Liver (tissue), 9 donors: ENCODE measurements around the gene NFXL1. TPM values are rescaled to one million over a fixed set of nuclear protein-coding genes. Genes with fewer than 3 reads are reported as not detected.
"Not testable (repeated sequence)": the region's sequence is repeated elsewhere in the genome, so short reads cannot be mapped to it uniquely, and the experiment has no call there.

Source experiments
- DNase-seq: peaks from one replicate; pipeline ENCODE4 v3.0.0-alpha.2; 2017; ENCODE audit warnings: low spot score
- H3K27ac ChIP-seq, 2 donors: one replicate each; pipeline ENCODE4 v1.7.0; 2013; ENCODE audit warnings: inconsistent platforms in 2 of 2, low read length in 2 of 2, control low read depth in 1 of 2, low read depth in 1 of 2, mild to moderate bottlenecking in 1 of 2
- H3K27me3 ChIP-seq, 4 donors: one replicate each; pipeline versions ENCODE4 v1.6.1 to v1.7.0; 2013; ENCODE audit warnings: low read length in 3 of 4, inconsistent platforms in 1 of 4, mild to moderate bottlenecking in 1 of 4, moderate library complexity in 1 of 4; ENCODE audit not compliant: control insufficient read depth in 4 of 4, insufficient read depth in 4 of 4
- H3K36me3 ChIP-seq, 4 donors: one replicate each; pipeline versions ENCODE4 v1.6.1 to v1.7.0; 2013; ENCODE audit warnings: low read length in 3 of 4, mild to moderate bottlenecking in 3 of 4, low read depth in 1 of 4, moderate library complexity in 1 of 4; ENCODE audit not compliant: control insufficient read depth in 4 of 4, insufficient read depth in 3 of 4
- H3K4me1 ChIP-seq, 4 donors: one replicate each; pipeline versions ENCODE4 v1.6.1 to v1.7.0; 2013; ENCODE audit warnings: low read length in 3 of 4, mild to moderate bottlenecking in 3 of 4, moderate library complexity in 1 of 4; ENCODE audit not compliant: control insufficient read depth in 4 of 4, insufficient read depth in 4 of 4
- H3K4me3 ChIP-seq, 3 donors: one replicate each; pipeline versions ENCODE4 v1.6.1 to v1.7.0; 2013; ENCODE audit warnings: low read length in 3 of 3, control low read depth in 1 of 3, low read depth in 1 of 3, mild to moderate bottlenecking in 1 of 3
- H3K9ac ChIP-seq, 2 donors: one replicate each; pipeline ENCODE4 v1.7.0; 2013; ENCODE audit warnings: low read length in 2 of 2, mild to moderate bottlenecking in 2 of 2, moderate library complexity in 2 of 2, control low read depth in 1 of 2, low read depth in 1 of 2
- H3K9me3 ChIP-seq, 4 donors: one replicate each; pipeline versions ENCODE4 v1.6.1 to v1.7.0; 2013; ENCODE audit warnings: low read length in 3 of 4; ENCODE audit not compliant: control insufficient read depth in 4 of 4
- ATF3 ChIP-seq: IDR thresholded peaks from 2 replicates; pipeline ENCODE4 v1.6.1; 2016; ENCODE audit warnings: antibody characterized with exemption
- CTCF ChIP-seq: fragments of 150-350 bp; IDR thresholded peaks from 2 replicates; pipeline ENCODE4 v1.5.1; 2017; ENCODE audit warnings: improper control_type of control experiment, low read depth, low read length; ENCODE audit not compliant: missing input control
- EGR1 ChIP-seq, 2 donors: IDR thresholded peaks; 2 replicates each; pipeline ENCODE4 v1.6.1; 2016 to 2018; ENCODE audit warnings: antibody characterized with exemption in 2 of 2, low read depth in 2 of 2
- FOXA1 ChIP-seq: IDR thresholded peaks from 2 replicates; pipeline ENCODE4 v1.6.1; 2016; ENCODE audit warnings: antibody characterized with exemption
- FOXA2 ChIP-seq: IDR thresholded peaks from 2 replicates; pipeline ENCODE4 v1.6.1; 2016; ENCODE audit warnings: antibody characterized with exemption
- GABPA ChIP-seq, 2 donors: IDR thresholded peaks in 1 of 2; conservative IDR thresholded peaks in 1 of 2; 2 replicates each; pipeline ENCODE4 v1.6.1; 2016; ENCODE audit warnings: antibody characterized with exemption in 2 of 2, mild to moderate bottlenecking in 1 of 2, moderate library complexity in 1 of 2
- HNF4A ChIP-seq, 2 donors: conservative IDR thresholded peaks; 2 replicates each; pipeline ENCODE4 v1.6.1; 2016; ENCODE audit warnings: antibody characterized with exemption in 2 of 2, mild to moderate bottlenecking in 2 of 2
- HNF4G ChIP-seq: IDR thresholded peaks from 2 replicates; pipeline ENCODE4 v1.6.1; 2016; ENCODE audit warnings: antibody characterized with exemption
- JUND ChIP-seq, 2 donors: IDR thresholded peaks; 2 replicates each; pipeline ENCODE4 v1.6.1; 2016; ENCODE audit warnings: antibody characterized with exemption in 2 of 2
- NR2F2 ChIP-seq: IDR thresholded peaks from 2 replicates; pipeline ENCODE4 v1.6.1; 2016; ENCODE audit warnings: antibody characterized with exemption
- RAD21 ChIP-seq, 2 donors: IDR thresholded peaks; 2 replicates each; pipeline ENCODE4 v1.6.1; 2016; ENCODE audit warnings: antibody characterized with exemption in 2 of 2, mild to moderate bottlenecking in 2 of 2
- REST ChIP-seq: IDR thresholded peaks from 2 replicates; pipeline ENCODE4 v1.6.1; 2016; ENCODE audit warnings: antibody characterized with exemption, mild to moderate bottlenecking
- RXRA ChIP-seq, 2 donors: IDR thresholded peaks; 2 replicates each; pipeline ENCODE4 v1.6.1; 2017 to 2018; ENCODE audit warnings: antibody characterized with exemption in 2 of 2, mild to moderate bottlenecking in 1 of 2
- SP1 ChIP-seq: IDR thresholded peaks from 2 replicates; pipeline ENCODE4 v1.6.1; 2018; ENCODE audit warnings: antibody characterized with exemption, mild to moderate bottlenecking
- TAF1 ChIP-seq: conservative IDR thresholded peaks from 2 replicates; pipeline ENCODE4 v1.6.1; 2016; ENCODE audit warnings: antibody characterized with exemption, mild to moderate bottlenecking
- YY1 ChIP-seq: IDR thresholded peaks from 2 replicates; pipeline ENCODE4 v1.6.1; 2016; ENCODE audit warnings: antibody characterized with exemption, mild to moderate bottlenecking
- WGBS: extraction: QIAGEN DNeasy Blood & Tissue Kit; methylation state at CpG from one replicate; pipeline ENCODE4 v1.1.7; 2013; 5-methylcytosine and 5-hydroxymethylcytosine counted together
- polyA plus RNA-seq, 2 donors: library from polyadenylated mRNA; stranded (reverse) in 1 of 2; unstranded in 1 of 2; fragments of 200-250 nt in 1 of 2; fragments of >200 nt in 1 of 2; fragmentation: Nextera tagmentation in 1 of 2; extraction: Ambion mirVana in 1 of 2; gene quantifications; one replicate each; pipeline versions ENCODE4 v1.2.1 to v1.2.3, GENCODE V29; 2013 to 2015
- total RNA-seq, 2 donors: library from RNA; depleted of rRNA; stranded (reverse); fragments of >200 nt; gene quantifications; one replicate each; pipeline ENCODE4 v1.2.3, GENCODE V29; 2014
- donor health status: healthy.
- donor health status: healthy.
- donor health status: healthy.
- donor health status: healthy.
- donor health status: healthy.

NFXL1 gene
- total and polyA plus RNA-seq, 4 donors: 3.9 to 9.9 (median 5.4) TPM

GRCh38 chr4:47926667-47927258 lies 12.4 kb upstream of the NFXL1 start (continued):
- no peak for TF ChIP-seq GABPA (IDR thresholded peaks at IDR 0.05 in 1 of 2, conservative IDR thresholded peaks at IDR 0.05 in 1 of 2)
- peak in 1 of 2 donors; percentile 27 for TF ChIP-seq HNF4A (conservative IDR thresholded peaks at IDR 0.05)
- TF ChIP-seq RAD21 (IDR thresholded peaks at IDR 0.05): peak; percentile 76 to 84
- no peak for TF ChIP-seq FOXA1
- no peak for TF ChIP-seq SP1
- no peak for TF ChIP-seq EGR1 (IDR thresholded peaks at IDR 0.05; ENCODE audit: low read depth in 2 of 2)
- TF ChIP-seq RXRA (IDR thresholded peaks at IDR 0.05): no peak
- TF ChIP-seq TAF1: no peak

- WGBS: 75% methylated on average over 8 of the region's 8 CpGs
- DNase-seq, H3K9me3 ChIP-seq, H3K4me1 ChIP-seq, H3K9ac ChIP-seq, H3K4me3 ChIP-seq, H3K27me3 ChIP-seq, H3K36me3 ChIP-seq, H3K27ac ChIP-seq: not testable (repeated sequence)
These were observed 8.9 kb upstream of the NFXL1 start for GRCh38 chr4:47923261-47923608.

- H3K9me3 ChIP-seq, H3K27ac ChIP-seq, H3K9ac ChIP-seq, H3K4me1 ChIP-seq, H3K27me3 ChIP-seq, DNase-seq, H3K4me3 ChIP-seq, H3K36me3 ChIP-seq: not testable (repeated sequence)
- 80% methylated on average over 17 of the region's 17 CpGs for WGBS
These were observed 8.3 kb upstream of the NFXL1 start for GRCh38 chr4:47922436-47923260.

GRCh38 chr4:47917163-47917562 lies 2.8 kb upstream of the NFXL1 start:
- not testable (repeated sequence) for H3K27ac ChIP-seq, H3K27me3 ChIP-seq, H3K4me3 ChIP-seq, H3K9me3 ChIP-seq, DNase-seq, H3K9ac ChIP-seq, H3K36me3 ChIP-seq
- WGBS: 98% methylated on average over 1 of the region's 1 CpG
- peaks cover 0 to 17% (median 5%) of the 10 kb centered on the region in 4 donors for H3K4me1 ChIP-seq

GRCh38 chr4:47915378-47915777 lies 995 bp upstream of the NFXL1 start:
- Histone ChIP-seq H3K4me3 (no peak overlapping the region), H3K27ac (no peak overlapping the region), H3K9ac (peak overlapping the region in 1 of 2 donors; percentile 61), H3K9me3 (no peaks in the 10 kb centered on the region), H3K36me3 (peaks cover 0 to 5% (median 2%) of the 10 kb centered on the region in 4 donors), H3K27me3 (no peaks in the 10 kb centered on the region), H3K4me1 (peaks cover 0 to 17% (median 5%) of the 10 kb centered on the region in 4 donors)
- DNase-seq: no peak
- 43% methylated on average over 3 of the region's 3 CpGs for WGBS
- TF ChIP-seq FOXA2 (no peak), CTCF (no peak), EGR1 (IDR thresholded peaks at IDR 0.05; ENCODE audit: low read depth in 2 of 2) (no peak), HNF4A (conservative IDR thresholded peaks at IDR 0.05) (no peak), HNF4G (no peak), ATF3 (no peak), TAF1 (no peak), SP1 (no peak), JUND (IDR thresholded peaks at IDR 0.05) (no peak), YY1 (no peak), GABPA (IDR thresholded peaks at IDR 0.05 in 1 of 2, conservative IDR thresholded peaks at IDR 0.05 in 1 of 2) (no peak), REST (no peak), FOXA1 (no peak), NR2F2 (no peak)
